Right lobe of liver (tissue), 6 donors: ENCODE measurements around the gene KCNN1. TPM values are rescaled to one million over a fixed set of nuclear protein-coding genes. Genes with fewer than 3 reads are reported as not detected.

Experiments used
- ATAC-seq, 4 donors: fragments of 200-7000 bp; cut with Tn5 transposase; one replicate each; pipeline ENCODE4 v1.9.1; 2020; ENCODE audit warnings: mild to moderate bottlenecking in 4 of 4, moderate library complexity in 4 of 4
- DNase-seq, 3 donors: peaks; one replicate each; pipeline ENCODE4 v3.0.0-alpha.2; 2020
- H3K27ac ChIP-seq, 3 donors: fragments of 200-600 bp; one replicate each; pipeline ENCODE4 v1.8.0; 2022
- H3K27me3 ChIP-seq, 2 donors: fragments of 200-600 bp; one replicate each; pipeline ENCODE4 v1.8.0; 2022
- H3K36me3 ChIP-seq, 4 donors: fragments of 200-600 bp; sonication (generic) in 1 of 4; one replicate each; pipeline versions ENCODE4 v1.5.1 to v1.8.0; 2017 to 2022; ENCODE audit warnings: control low read depth in 1 of 4
- H3K4me1 ChIP-seq, 4 donors: fragments of 200-600 bp; sonication (generic) in 1 of 4; one replicate each; pipeline versions ENCODE4 v1.5.1 to v1.8.0; 2017 to 2022; ENCODE audit warnings: control low read depth in 1 of 4
- H3K4me3 ChIP-seq, 3 donors: fragments of 200-600 bp; one replicate each; pipeline ENCODE4 v1.8.0; 2022
- H3K9me3 ChIP-seq, 4 donors: fragments of 200-600 bp; sonication (generic) in 1 of 4; one replicate each; pipeline versions ENCODE4 v1.5.1 to v1.8.0; 2017 to 2022; ENCODE audit warnings: control low read depth in 1 of 4
- POLR2A ChIP-seq: fragments of 450-650 bp; IDR thresholded peaks from one replicate; pipeline ENCODE4 v1.6.1; 2017; ENCODE audit warnings: antibody characterized with exemption, mild to moderate bottlenecking
- WGBS: methylation state at CpG from one replicate; pipeline ENCODE4 v1.1.6; 2018; ENCODE audit warnings: low coverage, low lambda C conversion rate; ENCODE audit not compliant: insufficient coverage; ENCODE audit errors: missing lambda C conversion rate; 5-methylcytosine and 5-hydroxymethylcytosine counted together
- intact Hi-C, 2 donors: fragments of 100-400 bp; cut with DNase I; formaldehyde crosslinking; loops; one replicate each; pipeline versions ENCODE4 v1.11.2 to v1.14.1; 2022
- total RNA-seq, 6 experiments: library from RNA; depleted of rRNA in 2 of 6; stranded (reverse); fragments of >200 nt in 2 of 6; fragmentation: NEBNext Ultra II Directional in 3 of 6; extraction: Animal tissue kit (Norgen Biotek cat#: 25700) in 3 of 6; gene quantifications; one replicate each; pipeline versions ENCODE4 v1.1.0 to v1.2.4, GENCODE V29; 2016 to 2023
- TF ChIP-seq, protein P1 (sequence below), 4 donors: fragments of 200-600 bp in 3 of 4; fragments of 450-650 bp in 1 of 4; IDR thresholded peaks; one replicate each; pipeline versions ENCODE4 v1.5.1 to v1.8.0; 2016 to 2022; ENCODE audit warnings: antibody characterized with exemption in 4 of 4, mild to moderate bottlenecking in 2 of 4
- donor health status: DM: no; HTN: yes; CAD: no.
- donor health status: DM: no; HTN: no; CAD: no.
- donor health status: DM: no; HTN: no; CAD: no.
- donor health status: DM: no; HTN: yes; CAD: no.
- donor health status: DM: no; HTN: yes; CAD: no.

KCNN1 gene
- total RNA-seq, 6 experiments from 2014 or later, result not detected

DNA sequence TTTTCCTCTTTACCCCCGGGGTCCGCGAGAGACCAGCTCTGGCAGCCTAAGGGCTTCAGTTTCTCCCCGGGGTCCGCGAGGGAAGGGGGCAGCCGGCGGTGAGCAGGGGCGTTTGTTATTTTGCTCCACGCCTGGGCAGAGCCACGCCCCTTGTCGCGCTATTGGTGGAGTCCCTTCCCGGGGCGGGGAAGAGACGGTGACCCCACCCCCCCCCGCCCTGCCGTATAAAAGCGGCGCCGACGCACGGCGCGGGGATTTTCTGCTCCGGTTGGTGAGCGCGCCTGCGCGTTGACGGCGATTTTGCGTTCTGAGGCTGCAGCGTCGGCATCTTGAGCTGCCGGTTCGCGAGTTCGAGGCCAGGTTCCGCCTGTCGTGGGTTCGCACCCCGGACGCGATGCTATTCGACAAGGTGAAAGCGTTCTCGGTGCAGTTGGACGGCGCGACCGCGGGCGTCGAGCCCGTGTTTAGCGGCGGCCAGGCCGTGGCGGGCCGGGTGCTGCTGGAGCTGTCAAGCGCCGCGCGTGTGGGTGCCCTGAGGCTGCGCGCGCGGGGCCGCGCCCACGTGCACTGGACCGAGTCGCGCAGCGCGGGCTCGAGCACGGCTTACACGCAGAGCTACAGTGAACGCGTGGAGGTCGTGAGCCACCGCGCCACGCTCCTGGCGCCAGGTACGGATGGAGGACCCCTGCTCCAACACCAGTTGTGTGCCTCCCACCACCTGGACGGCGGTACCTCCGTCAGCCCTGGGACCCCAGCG is 41.2 kb downstream of the KCNN1 start, which contains the start of gene ARRDC2:
ARRDC2 (plus strand) TSS at position 254 of the 757 bp plus-strand sequence; CDS start at position 395, 141 bp downstream.
- intact Hi-C loops, result loop anchor here in 1 of 2 donors (2.0 kb wide), 1 partner anchor 51 kb away; no protein-coding TSS in a partner anchor
- peak within 1 kb of the TSS; percentile 77 to 94 (median 90) for H3K27ac ChIP-seq
- WGBS, result 0% methylated on average over 10 of the region's 92 CpGs
- H3K9me3 ChIP-seq, result no peaks in the 10 kb centered on the region
- peak; percentile 93 to 96 (median 94) for DNase-seq
- no peaks in the 10 kb centered on the region for H3K27me3 ChIP-seq
- peaks cover 0 to 16% (median 2%) of the 10 kb centered on the region in 4 donors for H3K4me1 ChIP-seq
- peak; percentile 55 for TF ChIP-seq POLR2A
- TF ChIP-seq, protein P1, sequence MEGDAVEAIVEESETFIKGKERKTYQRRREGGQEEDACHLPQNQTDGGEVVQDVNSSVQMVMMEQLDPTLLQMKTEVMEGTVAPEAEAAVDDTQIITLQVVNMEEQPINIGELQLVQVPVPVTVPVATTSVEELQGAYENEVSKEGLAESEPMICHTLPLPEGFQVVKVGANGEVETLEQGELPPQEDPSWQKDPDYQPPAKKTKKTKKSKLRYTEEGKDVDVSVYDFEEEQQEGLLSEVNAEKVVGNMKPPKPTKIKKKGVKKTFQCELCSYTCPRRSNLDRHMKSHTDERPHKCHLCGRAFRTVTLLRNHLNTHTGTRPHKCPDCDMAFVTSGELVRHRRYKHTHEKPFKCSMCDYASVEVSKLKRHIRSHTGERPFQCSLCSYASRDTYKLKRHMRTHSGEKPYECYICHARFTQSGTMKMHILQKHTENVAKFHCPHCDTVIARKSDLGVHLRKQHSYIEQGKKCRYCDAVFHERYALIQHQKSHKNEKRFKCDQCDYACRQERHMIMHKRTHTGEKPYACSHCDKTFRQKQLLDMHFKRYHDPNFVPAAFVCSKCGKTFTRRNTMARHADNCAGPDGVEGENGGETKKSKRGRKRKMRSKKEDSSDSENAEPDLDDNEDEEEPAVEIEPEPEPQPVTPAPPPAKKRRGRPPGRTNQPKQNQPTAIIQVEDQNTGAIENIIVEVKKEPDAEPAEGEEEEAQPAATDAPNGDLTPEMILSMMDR (IDR thresholded peaks at IDR 0.05), result no peak
- peak within 1 kb of the TSS; percentile 53 to 72 (median 60) for H3K4me3 ChIP-seq
- ATAC-seq, result peak; percentile 76 to 89 (median 84)
- peaks cover 0 to 29% (median 14%) of the 10 kb centered on the region in 4 donors for H3K36me3 ChIP-seq

DNA sequence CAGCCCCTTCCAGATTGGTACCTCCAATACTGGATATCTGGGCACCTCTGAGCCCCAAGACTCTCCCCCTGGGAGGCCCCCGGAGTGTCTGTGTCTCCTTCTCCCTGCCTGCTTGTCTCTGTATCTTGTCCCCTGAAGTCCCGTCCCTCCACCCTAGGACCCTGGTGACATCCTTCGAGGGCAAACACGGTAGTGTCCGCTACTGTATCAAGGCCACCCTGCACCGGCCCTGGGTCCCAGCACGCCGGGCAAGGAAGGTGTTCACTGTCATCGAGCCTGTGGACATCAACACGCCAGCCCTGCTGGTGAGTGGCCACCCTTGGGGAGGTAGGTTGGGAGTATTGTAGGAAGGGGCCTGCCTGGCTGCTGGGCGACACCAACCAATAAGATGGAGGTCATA is 41.9 kb downstream of the KCNN1 start:
- Histone ChIP-seq H3K4me3 (peak overlapping the region; percentile 53 to 72 (median 60)), H3K4me1 (peaks cover 0 to 23% (median 2%) of the 10 kb centered on the region in 4 donors), H3K27ac (peak overlapping the region; percentile 54 to 94 (median 75)), H3K27me3 (no peaks in the 10 kb centered on the region), H3K9me3 (no peaks in the 10 kb centered on the region), H3K36me3 (peaks cover 0 to 30% (median 14%) of the 10 kb centered on the region in 4 donors)
- peak in 1 of 3 donors; percentile 32 for DNase-seq
- no peak for ATAC-seq
- intact Hi-C loops, result no loop called here
- TF ChIP-seq, protein P1 (IDR thresholded peaks at IDR 0.05), result no peak
- TF ChIP-seq POLR2A, result no peak
- 84% methylated on average over 10 of the region's 11 CpGs for WGBS

DNA sequence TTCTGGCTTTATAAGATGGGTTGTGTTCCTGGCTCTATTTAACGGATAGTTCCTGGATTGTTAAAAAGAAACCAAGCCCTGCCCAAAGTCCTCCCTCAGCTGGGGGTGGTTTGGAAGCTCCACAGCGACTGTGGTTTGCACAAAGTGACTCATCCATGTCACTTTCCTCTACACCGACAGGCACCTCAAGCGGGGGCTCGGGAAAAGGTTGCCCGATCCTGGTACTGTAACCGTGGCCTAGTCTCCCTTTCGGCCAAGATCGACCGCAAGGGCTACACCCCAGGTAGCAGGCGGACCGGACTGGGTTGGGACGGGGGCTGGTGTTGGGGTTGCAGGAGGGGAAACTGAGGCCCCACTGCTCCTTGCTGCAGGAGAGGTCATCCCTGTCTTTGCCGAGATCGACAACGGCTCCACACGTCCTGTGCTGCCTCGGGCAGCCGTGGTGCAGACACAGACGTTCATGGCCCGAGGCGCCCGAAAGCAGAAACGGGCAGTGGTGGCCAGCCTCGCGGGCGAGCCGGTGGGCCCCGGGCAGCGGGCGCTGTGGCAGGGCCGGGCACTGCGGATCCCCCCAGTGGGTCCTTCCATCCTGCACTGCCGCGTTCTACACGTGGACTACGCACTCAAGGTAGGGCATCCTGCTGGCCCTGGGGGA is 42.6 kb downstream of the KCNN1 start:
- H3K4me1 ChIP-seq, result peaks cover 0 to 27% (median 2%) of the 10 kb centered on the region in 4 donors
- H3K27me3 ChIP-seq, result no peaks in the 10 kb centered on the region
- peak in 1 of 3 donors; percentile 61 for DNase-seq
- peak in 3 of 4 donors; percentile 7 to 22 (median 16) for ATAC-seq
- intact Hi-C loops, result loop anchor here in 1 of 2 donors (5.0 kb wide), 1 partner anchor 48 kb away; no protein-coding TSS in a partner anchor
- peaks cover 0 to 30% (median 14%) of the 10 kb centered on the region in 4 donors for H3K36me3 ChIP-seq
- H3K27ac ChIP-seq, result peak overlapping the region; percentile 54 to 94 (median 75)
- peak; percentile 17 for TF ChIP-seq POLR2A
- TF ChIP-seq, protein P1 (IDR thresholded peaks at IDR 0.05), result no peak
- no peaks in the 10 kb centered on the region for H3K9me3 ChIP-seq
- WGBS, result 8% methylated on average over 2 of the region's 37 CpGs
- peak overlapping the region; percentile 53 to 72 (median 60) for H3K4me3 ChIP-seq

DNA sequence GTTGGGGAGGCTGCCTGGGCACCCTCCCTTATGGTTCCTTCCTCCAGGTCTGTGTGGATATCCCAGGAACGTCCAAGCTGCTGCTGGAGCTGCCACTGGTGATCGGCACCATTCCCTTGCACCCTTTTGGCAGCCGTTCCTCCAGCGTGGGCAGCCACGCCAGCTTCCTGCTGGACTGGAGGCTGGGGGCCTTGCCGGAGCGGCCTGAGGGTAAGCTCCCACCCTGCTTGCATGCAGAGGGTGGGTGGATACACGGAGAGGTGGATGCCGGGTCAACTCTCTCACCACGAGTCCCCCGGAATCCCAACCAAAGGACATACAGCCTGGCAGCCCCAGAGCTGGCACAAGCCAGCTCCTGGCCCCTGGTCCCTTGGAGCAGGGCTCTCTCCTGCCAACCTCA is 43.2 kb downstream of the KCNN1 start:
- Histone ChIP-seq H3K27ac (peak overlapping the region in 2 of 3 donors; percentile 75 to 94), H3K4me1 (peaks cover 0 to 27% (median 2%) of the 10 kb centered on the region in 4 donors), H3K4me3 (peak overlapping the region; percentile 53 to 72 (median 60)), H3K27me3 (no peaks in the 10 kb centered on the region), H3K36me3 (peaks cover 0 to 35% (median 14%) of the 10 kb centered on the region in 4 donors), H3K9me3 (no peaks in the 10 kb centered on the region)
- intact Hi-C loops, result loop anchor here in 1 of 2 donors (5.0 kb wide), 1 partner anchor 47 kb away; no protein-coding TSS in a partner anchor
- no peak for DNase-seq
- WGBS, result no CpG with 5 or more reads among the region's 11 CpGs
- TF ChIP-seq POLR2A, result no peak
- TF ChIP-seq, protein P1 (IDR thresholded peaks at IDR 0.05), result no peak
- ATAC-seq, result no peak
